Kidney (tissue), 14 donors: ENCODE results near the gene KIAA1614. TPM values are rescaled to one million over a fixed set of nuclear protein-coding genes. Genes with fewer than 3 reads are reported as not detected.

Source experiments
- DNase-seq, 5 donors: peaks; one replicate each; pipeline ENCODE4 v3.0.0-alpha.2; 2013 to 2020
- FAIRE-seq: peaks from 2 replicates; lab custom pipeline; 2012; peaks lifted over from hg19 to GRCh38; lab: Jason Lieb, UNC
- H3K27ac ChIP-seq, 2 donors: one replicate each; pipeline ENCODE4 v1.7.0; 2013; ENCODE audit warnings: low read depth in 2 of 2, low read length in 2 of 2, inconsistent platforms in 1 of 2
- H3K27me3 ChIP-seq: one replicate; pipeline ENCODE4 v1.7.1; 2013; ENCODE audit warnings: low read length, inconsistent platforms; ENCODE audit not compliant: control insufficient read depth, insufficient read depth
- H3K36me3 ChIP-seq, 3 donors: one replicate each; pipeline versions ENCODE4 v1.7.0 to v1.7.1; 2013; ENCODE audit warnings: low read length in 3 of 3, control low read depth in 1 of 3, inconsistent platforms in 1 of 3; ENCODE audit not compliant: insufficient read depth in 3 of 3, control insufficient read depth in 2 of 3
- H3K4me1 ChIP-seq, 3 donors: one replicate each; pipeline versions ENCODE4 v1.7.0 to v1.7.1; 2013; ENCODE audit warnings: low read length in 3 of 3, inconsistent platforms in 1 of 3, low read depth in 1 of 3; ENCODE audit not compliant: control insufficient read depth in 2 of 3, insufficient read depth in 2 of 3
- H3K4me3 ChIP-seq, 3 donors: one replicate each; pipeline versions ENCODE4 v1.7.0 to v1.8.1; 2013; ENCODE audit warnings: low read length in 3 of 3, control low read depth in 1 of 3, inconsistent platforms in 1 of 3
- H3K9ac ChIP-seq, 3 donors: one replicate each; pipeline versions ENCODE4 v1.7.0 to v1.7.1; 2013; ENCODE audit warnings: low read length in 3 of 3, control low read depth in 1 of 3, inconsistent platforms in 1 of 3
- H3K9me3 ChIP-seq, 3 donors: one replicate each; pipeline versions ENCODE4 v1.7.0 to v1.7.1; 2013; ENCODE audit warnings: low read length in 3 of 3, control low read depth in 1 of 3, inconsistent platforms in 1 of 3; ENCODE audit not compliant: control insufficient read depth in 2 of 3, insufficient read depth in 1 of 3
- intact Hi-C: fragments of 100-400 bp; cut with DNase I; formaldehyde crosslinking; loops from one replicate; pipeline ENCODE4 v1.11.1; 2022
- polyA plus RNA-seq: library from polyadenylated mRNA; stranded (reverse); fragments of 350-450 nt; fragmentation: Illumina TruSeq; extraction: RNeasy Lipid Tissue Mini Kit (QIAGEN cat#74804); gene quantifications from one replicate; pipeline ENCODE4 v1.2.3, GENCODE V29; 2014; ENCODE audit warnings: low read depth, low replicate concordance; ENCODE audit not compliant: insufficient read depth
- total RNA-seq: library from RNA; stranded (reverse); fragmentation: NEBNext Ultra II Directional; extraction: Animal tissue kit (Norgen Biotek cat#: 25700); gene quantifications from one replicate; pipeline ENCODE4 v1.2.1, GENCODE V29; 2021
- TF ChIP-seq, protein P1 (sequence below): IDR thresholded peaks from 3 replicates; pipeline ENCODE4 v1.5.1; 2012; ENCODE audit warnings: mild to moderate bottlenecking, moderate library complexity, borderline replicate concordance; ENCODE audit not compliant: insufficient read depth; ENCODE audit errors: extremely low read depth
- donor health status: control.
- donor health status: control.
- donor health status: control.
- donor health status: control.
- donor health status: control.
- donor health status: DM: yes; HTN: yes; CAD: no.
- donor health status: Normal renal cell carcinoma (clear cell type).

Gene KIAA1614
- total and polyA plus RNA-seq, 2 donors from 2014 or later: 5.4 to 12.3 TPM

DNA sequence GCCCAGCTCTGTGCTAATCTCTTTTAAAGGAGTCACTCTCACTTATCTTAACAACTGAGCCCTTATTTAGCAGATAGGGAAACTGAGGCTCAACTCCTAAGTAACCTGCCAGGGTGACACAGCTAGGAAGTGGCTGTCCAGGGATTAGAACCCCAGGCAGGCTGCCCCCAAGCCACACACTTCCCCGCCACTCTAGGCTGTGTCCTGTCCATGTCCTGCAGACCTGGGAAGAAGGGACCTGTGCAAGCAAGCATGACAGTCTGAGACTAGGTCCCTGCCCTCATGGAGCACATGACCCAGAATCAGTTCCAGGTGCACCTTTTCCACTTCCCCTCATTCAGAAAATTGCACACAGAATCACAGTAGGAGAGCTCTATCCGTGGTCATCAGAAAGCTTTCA is 12.2 kb downstream of the KIAA1614 start:
- intact Hi-C loops: no loop called here
- Histone ChIP-seq H3K27me3 (no peaks in the 10 kb centered on the region), H3K4me1 (peaks cover 0 to 47% (median 39%) of the 10 kb centered on the region in 3 donors), H3K36me3 (peaks cover 0 to 2% (median 0%) of the 10 kb centered on the region in 3 donors), H3K27ac (peak overlapping the region; percentile 78 to 85), H3K9ac (peak overlapping the region in 1 of 3 donors; percentile 31), H3K9me3 (no peaks in the 10 kb centered on the region), H3K4me3 (no peak overlapping the region)
- DNase-seq (peak in 1 of 5 donors; percentile 51), FAIRE-seq (no peak)
- TF ChIP-seq, protein P1, sequence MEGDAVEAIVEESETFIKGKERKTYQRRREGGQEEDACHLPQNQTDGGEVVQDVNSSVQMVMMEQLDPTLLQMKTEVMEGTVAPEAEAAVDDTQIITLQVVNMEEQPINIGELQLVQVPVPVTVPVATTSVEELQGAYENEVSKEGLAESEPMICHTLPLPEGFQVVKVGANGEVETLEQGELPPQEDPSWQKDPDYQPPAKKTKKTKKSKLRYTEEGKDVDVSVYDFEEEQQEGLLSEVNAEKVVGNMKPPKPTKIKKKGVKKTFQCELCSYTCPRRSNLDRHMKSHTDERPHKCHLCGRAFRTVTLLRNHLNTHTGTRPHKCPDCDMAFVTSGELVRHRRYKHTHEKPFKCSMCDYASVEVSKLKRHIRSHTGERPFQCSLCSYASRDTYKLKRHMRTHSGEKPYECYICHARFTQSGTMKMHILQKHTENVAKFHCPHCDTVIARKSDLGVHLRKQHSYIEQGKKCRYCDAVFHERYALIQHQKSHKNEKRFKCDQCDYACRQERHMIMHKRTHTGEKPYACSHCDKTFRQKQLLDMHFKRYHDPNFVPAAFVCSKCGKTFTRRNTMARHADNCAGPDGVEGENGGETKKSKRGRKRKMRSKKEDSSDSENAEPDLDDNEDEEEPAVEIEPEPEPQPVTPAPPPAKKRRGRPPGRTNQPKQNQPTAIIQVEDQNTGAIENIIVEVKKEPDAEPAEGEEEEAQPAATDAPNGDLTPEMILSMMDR: no peak

DNA sequence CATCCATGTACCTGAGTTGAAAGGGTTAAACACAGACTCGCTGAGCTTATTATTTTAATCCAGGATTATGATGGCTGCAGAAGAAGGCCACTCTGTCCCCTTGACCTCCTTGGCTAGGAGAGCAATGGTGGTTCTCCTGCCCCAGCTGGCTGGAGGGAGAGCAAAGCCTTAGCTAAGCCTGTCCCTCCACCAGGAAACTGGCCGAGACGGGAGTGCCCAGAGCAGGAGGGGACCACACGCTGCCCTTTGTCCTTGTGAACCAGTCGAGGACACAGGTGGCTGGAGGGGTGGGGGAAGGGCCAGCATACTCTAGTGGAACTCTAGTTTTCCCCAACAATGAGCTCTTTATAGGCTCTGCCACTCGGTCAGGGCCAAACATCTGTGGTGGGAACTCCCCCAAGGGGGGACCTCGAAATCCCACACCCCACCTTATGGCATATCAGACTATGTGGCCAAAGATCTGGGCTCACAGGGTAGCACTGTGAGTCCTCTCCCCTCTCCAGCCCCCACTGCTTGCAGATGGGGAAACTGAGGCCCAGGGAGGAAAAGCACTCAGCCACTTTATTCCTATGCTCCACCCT is 12.9 kb downstream of the KIAA1614 start:
- Histone ChIP-seq H3K4me3 (no peak overlapping the region), H3K9ac (peak overlapping the region in 1 of 3 donors; percentile 31), H3K27me3 (no peaks in the 10 kb centered on the region), H3K36me3 (peaks cover 0 to 2% (median 0%) of the 10 kb centered on the region in 3 donors), H3K9me3 (no peaks in the 10 kb centered on the region), H3K4me1 (peaks cover 0 to 47% (median 39%) of the 10 kb centered on the region in 3 donors), H3K27ac (peak overlapping the region; percentile 78 to 85)
- DNase-seq: peak; percentile 36 to 85 (median 61)
- intact Hi-C loops: no loop called here
- no peak for FAIRE-seq
- TF ChIP-seq, protein P1: no peak

DNA sequence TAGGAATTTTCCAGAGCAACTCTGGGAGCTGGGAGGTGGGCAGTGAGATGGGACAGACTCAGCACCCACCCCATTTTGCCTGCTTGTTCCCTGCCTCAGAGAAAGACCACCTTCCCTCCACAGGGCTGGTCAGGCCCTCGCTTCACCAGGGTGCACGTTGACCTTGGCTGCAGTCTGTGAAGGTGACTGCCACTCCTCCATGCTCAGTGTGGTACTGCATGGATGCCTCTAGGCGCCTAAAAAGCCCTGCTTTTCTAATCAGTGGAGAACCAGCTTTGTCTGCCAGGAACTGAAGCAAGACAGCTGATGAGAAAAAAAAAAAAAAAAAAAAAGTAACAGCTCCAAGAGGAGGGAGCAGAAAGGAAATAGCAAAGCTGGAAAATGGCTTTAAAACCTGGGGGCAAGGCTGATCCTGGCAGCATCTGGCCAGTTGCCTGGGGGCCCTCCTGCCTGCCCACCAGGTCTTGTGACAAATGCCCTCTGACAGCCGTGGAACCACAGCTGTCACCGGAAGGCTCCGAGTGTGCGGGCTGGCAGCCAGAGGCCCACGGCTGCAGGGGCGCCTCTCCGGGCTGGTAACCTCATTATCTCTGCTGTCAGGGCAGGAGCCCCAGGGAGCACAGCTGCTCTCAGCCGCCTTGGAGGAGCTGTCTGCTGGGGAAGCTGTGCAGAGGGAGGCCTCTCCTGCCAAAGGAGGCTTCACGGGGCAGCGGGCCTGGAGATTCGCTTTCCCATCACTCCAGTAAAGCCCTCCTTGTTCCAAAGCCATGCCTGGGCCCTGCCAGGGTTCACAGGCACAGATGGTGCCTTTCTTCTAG is 13.7 kb downstream of the KIAA1614 start:
- Histone ChIP-seq H3K36me3 (peaks cover 0 to 2% (median 0%) of the 10 kb centered on the region in 3 donors), H3K9ac (peak overlapping the region in 1 of 3 donors; percentile 31), H3K27ac (peak overlapping the region; percentile 78 to 85), H3K4me3 (peak overlapping the region in 1 of 3 donors; percentile 14), H3K4me1 (peaks cover 0 to 47% (median 39%) of the 10 kb centered on the region in 3 donors), H3K9me3 (no peaks in the 10 kb centered on the region), H3K27me3 (no peaks in the 10 kb centered on the region)
- TF ChIP-seq, protein P1: no peak
- FAIRE-seq (no peak), DNase-seq (peak; percentile 75 to 83 (median 81))
- intact Hi-C loops: no loop called here
